ENCODE data around the gene COL5A1.

The COL5A1 gene

DNA sequence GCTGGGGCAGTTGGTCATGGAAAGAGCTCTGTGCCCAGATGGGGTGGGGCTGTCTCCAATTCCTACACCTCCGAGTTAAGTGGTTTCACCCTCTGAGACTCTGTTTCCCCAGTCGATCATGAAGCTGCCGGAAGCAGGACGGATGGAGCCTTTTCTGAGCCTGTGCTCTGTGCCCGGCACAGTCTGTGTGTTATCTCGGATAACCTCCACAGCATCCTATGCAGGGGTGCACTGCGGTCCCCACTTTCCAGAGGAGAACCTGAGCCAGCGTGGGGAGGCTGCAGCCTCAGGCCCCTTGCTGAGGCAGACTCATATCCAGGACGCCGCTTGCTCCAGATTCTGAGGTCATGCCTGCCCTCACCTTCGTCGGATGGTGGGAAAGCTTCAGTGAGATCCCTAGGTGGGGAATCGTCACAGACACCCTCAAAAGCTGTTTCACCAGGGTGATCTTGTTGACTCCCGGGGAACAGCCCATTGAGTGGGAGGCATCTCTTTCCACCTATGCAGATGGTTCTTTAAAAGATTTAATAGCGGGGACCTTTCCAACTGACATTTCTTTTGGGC, 6.9 kb upstream of the COL5A1 start:
- CTCF ChIA-PET: no interaction called here
- DNase-seq (ENCODE audit: extremely low spot score): no peak
- POLR2A ChIA-PET: no interaction called here
- TF ChIP-seq, protein P1, sequence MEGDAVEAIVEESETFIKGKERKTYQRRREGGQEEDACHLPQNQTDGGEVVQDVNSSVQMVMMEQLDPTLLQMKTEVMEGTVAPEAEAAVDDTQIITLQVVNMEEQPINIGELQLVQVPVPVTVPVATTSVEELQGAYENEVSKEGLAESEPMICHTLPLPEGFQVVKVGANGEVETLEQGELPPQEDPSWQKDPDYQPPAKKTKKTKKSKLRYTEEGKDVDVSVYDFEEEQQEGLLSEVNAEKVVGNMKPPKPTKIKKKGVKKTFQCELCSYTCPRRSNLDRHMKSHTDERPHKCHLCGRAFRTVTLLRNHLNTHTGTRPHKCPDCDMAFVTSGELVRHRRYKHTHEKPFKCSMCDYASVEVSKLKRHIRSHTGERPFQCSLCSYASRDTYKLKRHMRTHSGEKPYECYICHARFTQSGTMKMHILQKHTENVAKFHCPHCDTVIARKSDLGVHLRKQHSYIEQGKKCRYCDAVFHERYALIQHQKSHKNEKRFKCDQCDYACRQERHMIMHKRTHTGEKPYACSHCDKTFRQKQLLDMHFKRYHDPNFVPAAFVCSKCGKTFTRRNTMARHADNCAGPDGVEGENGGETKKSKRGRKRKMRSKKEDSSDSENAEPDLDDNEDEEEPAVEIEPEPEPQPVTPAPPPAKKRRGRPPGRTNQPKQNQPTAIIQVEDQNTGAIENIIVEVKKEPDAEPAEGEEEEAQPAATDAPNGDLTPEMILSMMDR (IDR thresholded peaks at IDR 0.05; ENCODE audit: control extremely low read depth, extremely low read depth, low read depth, missing control alignments): no peak

GRCh38 chr9:134635351-134636148, 6.1 kb upstream of the COL5A1 start:
- CTCF ChIA-PET: no interaction called here
- TF ChIP-seq, protein P1 (IDR thresholded peaks at IDR 0.05; ENCODE audit: control extremely low read depth, extremely low read depth, low read depth, missing control alignments): no peak
- no peak for DNase-seq (ENCODE audit: extremely low spot score)
- POLR2A ChIA-PET: no interaction called here

- TF ChIP-seq, protein P1 (IDR thresholded peaks at IDR 0.05; ENCODE audit: control extremely low read depth, extremely low read depth, low read depth, missing control alignments): no peak
- ChIA-PET CTCF (no interaction called here), POLR2A (no interaction called here)
- DNase-seq (ENCODE audit: extremely low spot score): no peak
Measured at GRCh38 chr9:134636149-134636507, 5.5 kb upstream of the COL5A1 start.

- TF ChIP-seq, protein P1 (IDR thresholded peaks at IDR 0.05; ENCODE audit: control extremely low read depth, extremely low read depth, low read depth, missing control alignments): no peak
- DNase-seq (ENCODE audit: extremely low spot score): no peak
- CTCF ChIA-PET: no interaction called here
- POLR2A ChIA-PET: no interaction called here
Measured at GRCh38 chr9:134637241-134637640, 4.4 kb upstream of the COL5A1 start.

GRCh38 chr9:134637696-134638501, 3.7 kb upstream of the COL5A1 start:
- TF ChIP-seq, protein P1 (IDR thresholded peaks at IDR 0.05; ENCODE audit: control extremely low read depth, extremely low read depth, low read depth, missing control alignments): no peak
- DNase-seq (ENCODE audit: extremely low spot score): no peak
- CTCF ChIA-PET: no interaction called here
- POLR2A ChIA-PET: no interaction called here

DNA sequence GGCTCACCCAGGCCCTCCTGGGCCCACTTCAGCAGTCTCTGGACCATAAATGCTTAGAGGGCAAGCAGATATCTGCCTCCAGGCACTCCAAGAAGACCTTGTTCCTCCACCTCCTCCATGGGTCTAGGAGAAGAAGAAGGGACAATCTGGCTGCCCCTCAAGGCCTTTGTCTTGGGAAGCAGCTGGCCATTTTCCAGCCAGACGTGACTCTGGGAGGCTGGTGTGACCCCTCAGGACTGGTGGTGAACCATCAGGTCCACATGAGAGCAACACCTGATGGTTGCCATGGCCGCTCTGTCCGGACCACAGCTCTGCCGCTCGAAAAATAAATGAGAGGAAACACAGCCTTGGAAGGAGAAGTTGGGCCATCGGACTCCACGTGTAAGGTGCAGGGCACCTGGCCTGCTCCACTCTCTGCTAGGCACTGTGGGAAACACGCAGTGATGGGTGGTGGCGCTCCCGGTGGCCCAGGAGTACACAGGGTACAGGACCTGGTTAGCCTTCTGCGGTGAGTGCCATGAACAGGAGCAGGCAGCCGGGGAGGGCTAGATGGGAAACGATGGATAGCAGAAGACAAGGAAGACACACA, 3.0 kb upstream of the COL5A1 start:
- CTCF ChIA-PET: no interaction called here
- TF ChIP-seq, protein P1 (IDR thresholded peaks at IDR 0.05; ENCODE audit: control extremely low read depth, extremely low read depth, low read depth, missing control alignments): no peak
- POLR2A ChIA-PET: no interaction called here
- no peak for DNase-seq (ENCODE audit: extremely low spot score)
